ENCODE measurements around the gene HDAC6. TPM values are rescaled to one million over a fixed set of nuclear protein-coding genes. Genes with fewer than 3 reads are reported as not detected.

HDAC6 gene
- total and polyA plus RNA-seq, 2 of the 13 experiments (the other 11 are each of a cell fraction or from before 2014, with no cell fraction given): 80.4 to 93.6 TPM

DNA sequence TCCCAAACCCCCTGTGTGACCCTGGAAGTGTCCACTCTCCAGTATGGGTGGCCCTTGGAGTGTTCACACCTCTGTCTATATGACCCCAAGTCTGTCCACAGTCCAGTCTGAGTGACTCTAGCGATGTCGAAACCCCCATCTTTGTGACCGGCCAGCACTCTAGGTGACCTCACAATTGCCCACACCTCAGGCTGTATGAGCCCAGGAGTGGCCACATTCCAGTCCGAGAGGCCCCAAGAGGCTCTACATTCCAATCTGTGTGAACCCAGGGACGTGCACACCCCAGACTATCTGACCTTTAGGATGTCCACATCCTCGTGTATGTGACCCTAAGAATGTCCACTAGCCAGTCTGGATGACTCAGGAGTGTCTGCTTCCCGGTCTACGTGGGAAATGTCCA lies 47.6 kb upstream of the HDAC6 start (continued):
- 0 out of 4 replicates have a peak, but pooled peaks of 1 of the 2 experiments have one; percentile 12 for TF ChIP-seq EP300 (IDR thresholded peaks at IDR 0.05; ENCODE audit: low read depth in 2 of 2, low read length in 2 of 2)
- no peak for TF ChIP-seq EP300 (CRISPR knock-in tag; IDR thresholded peaks at IDR 0.05; ENCODE audit: borderline replicate concordance)
- no peak for TF ChIP-seq HNRNPUL1 (IDR thresholded peaks at IDR 0.05; ENCODE audit: low read depth, low read length)
- peak; percentile 34; the same call in 1 of the 2 replicates for TF ChIP-seq RXRA (CRISPR knock-in tag; IDR thresholded peaks at IDR 0.05)
- TF ChIP-seq JUNB (CRISPR knock-in tag; IDR thresholded peaks at IDR 0.05; ENCODE audit: borderline replicate concordance): no peak
- no peak for TF ChIP-seq NR2F6 (IDR thresholded peaks at IDR 0.05)
- TF ChIP-seq NR2F6 (CRISPR knock-in tag; IDR thresholded peaks at IDR 0.05): 0 out of 2 replicates have a peak, but pooled peaks have one; percentile 7
- peak; percentile 54 for TF ChIP-seq RARA (CRISPR knock-in tag; IDR thresholded peaks at IDR 0.05)
- 0 out of 2 replicates have a peak, but pooled peaks have one; percentile 27 for TF ChIP-seq ZNF629 (CRISPR knock-in tag; conservative IDR thresholded peaks at IDR 0.05)

DNA sequence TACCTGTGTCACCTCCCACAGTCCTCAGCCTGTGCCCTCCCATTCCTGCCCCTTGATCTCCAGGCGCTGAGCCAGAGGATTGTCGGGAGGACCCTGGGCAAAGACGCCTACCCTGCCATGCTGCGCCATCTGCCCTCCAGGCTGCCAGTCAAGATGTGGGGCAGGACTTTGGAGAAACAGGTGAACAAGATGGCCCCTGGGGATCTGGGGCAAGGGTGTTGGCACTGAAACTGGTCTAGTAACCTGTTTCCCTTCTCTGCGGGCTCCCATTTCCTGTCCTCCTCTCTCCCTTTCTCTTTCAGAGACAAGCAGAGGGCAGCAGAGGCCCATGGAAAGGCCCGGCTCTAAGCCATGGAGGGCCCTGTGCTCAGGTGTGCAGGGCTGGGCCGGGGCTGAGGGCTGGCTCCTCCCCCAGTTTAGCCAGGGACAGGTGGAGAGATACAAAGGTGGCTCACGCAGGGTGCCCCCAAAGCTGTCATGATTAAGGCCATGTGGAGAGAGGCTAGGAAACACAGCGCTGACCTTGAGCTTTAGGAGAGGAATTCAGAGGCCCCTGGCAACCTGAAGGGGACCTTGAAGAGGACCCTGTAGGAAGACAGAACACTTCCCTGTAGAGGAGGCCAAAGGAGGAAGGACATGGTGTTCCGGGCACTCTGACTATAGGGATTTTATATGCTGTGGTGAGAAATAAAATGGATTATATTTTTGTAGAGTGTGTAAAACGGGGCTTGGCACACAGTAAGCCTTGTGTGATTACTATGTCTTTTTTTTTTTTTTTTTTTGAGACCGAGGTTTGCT lies 40.0 kb upstream of the HDAC6 start, which contains the start of gene GLOD5:
TSS of gene GLOD5 (plus strand) at position 74 of the 798 bp plus-strand sequence. CDS start at position 118, 44 bp downstream.
- Histone ChIP-seq H3K4me3 (replicated peaks in 1 of 3; ENCODE audit: insufficient read depth in 1 of 3, low read depth in 2 of 3, low read length in 3 of 3) (peak within 1 kb of the TSS; percentile 35 to 62 (median 59); a peak in 4 of 6 replicates), H2AFZ (ENCODE audit: low read length) (no peak within 1 kb of the TSS), H3K79me2 (ENCODE audit: insufficient read depth, low read length) (no peaks in the 10 kb centered on the region), H3K27ac (ENCODE audit: extremely low read length, insufficient read depth, low read length) (no peak within 1 kb of the TSS), H3K36me3 (replicated peaks in 1 of 2; ENCODE audit: control insufficient read depth in 1 of 2, insufficient read depth in 2 of 2, low read length in 2 of 2) (no peaks in the 10 kb centered on the region), H3K4me2 (ENCODE audit: low read depth, low read length) (peak within 1 kb of the TSS; percentile 83), H4K20me1 (ENCODE audit: insufficient read depth, low read length) (no peaks in the 10 kb centered on the region), H3K9ac (ENCODE audit: insufficient read depth, low read depth, low read length) (peak within 1 kb of the TSS; percentile 54), H3K9me3 (ENCODE audit: low read length) (no peaks in the 10 kb centered on the region), H3K27me3 (ENCODE audit: control insufficient read depth in 1 of 2, insufficient read depth in 2 of 2, low read length in 2 of 2) (no peaks in the 10 kb centered on the region), H3K4me1 (ENCODE audit: insufficient read depth, low read length) (peaks cover 7% of the 10 kb centered on the region; the same call in 1 of the 2 replicates)
- FAIRE-seq: peak; percentile 76
- peak; percentile 99 for ATAC-seq
- 11% methylated on average over 6 of the region's 12 CpGs for WGBS (ENCODE audit: low lambda C conversion rate)
- in situ Hi-C loops (cut with HindIII; ENCODE audit: extremely low pct_ligation_motif_present, low pct_unique_long_range_greater_than_20kb): no loop called here
- peak; percentile 45 for DNase-seq (ENCODE audit: low spot score)
- intact Hi-C loops (cut with micrococcal nuclease; ENCODE audit: unreplicated experiment): loop anchor here (5.0 to 10.0 kb wide), 2 partner anchors 153 to 185 kb away; partner anchors contain the start of genes PIM2 and SLC35A2
- BruUV-seq (replicated peaks): no TSS peak
- CTCF ChIA-PET (ENCODE audit: low intra/inter-chr PET ratio, low total read pairs): interaction anchor here (1.4 kb wide), 1 partner anchor 155 kb away, joined by 5 read pairs; no protein-coding TSS in a partner anchor
- POLR2A ChIA-PET: interaction anchor here (1.0 kb wide), 1 partner anchor 25 kb away, joined by 3 read pairs; no protein-coding TSS in a partner anchor
- TF ChIP-seq ZNF510 (CRISPR knock-in tag; IDR thresholded peaks at IDR 0.05; ENCODE audit: low read depth): no peak
- peak; percentile 26; the same call in 1 of the 2 replicates for TF ChIP-seq DR1 (CRISPR knock-in tag; IDR thresholded peaks at IDR 0.05)
- TF ChIP-seq TFDP2 (CRISPR knock-in tag; IDR thresholded peaks at IDR 0.05): no peak
- no peak for TF ChIP-seq GLI4 (CRISPR knock-in tag; IDR thresholded peaks at IDR 0.05; ENCODE audit: borderline replicate concordance)
- no peak for TF ChIP-seq ZNF562 (CRISPR knock-in tag; IDR thresholded peaks at IDR 0.05; ENCODE audit: borderline replicate concordance)
- TF ChIP-seq TCF7L2 (IDR thresholded peaks at IDR 0.05; ENCODE audit: low read depth, low read length): no peak
- TF ChIP-seq ZNF7 (CRISPR knock-in tag; IDR thresholded peaks at IDR 0.05): no peak
- TF ChIP-seq HNRNPUL1 (IDR thresholded peaks at IDR 0.05; ENCODE audit: low read depth, low read length): no peak
- TF ChIP-seq LCORL (IDR thresholded peaks at IDR 0.05): no peak
- TF ChIP-seq LCORL (CRISPR knock-in tag; IDR thresholded peaks at IDR 0.05): peak; percentile 44; the same call in 1 of the 2 replicates
- TF ChIP-seq GFI1 (CRISPR knock-in tag; IDR thresholded peaks at IDR 0.05; ENCODE audit: borderline replicate concordance): no peak
- no peak for TF ChIP-seq POLR2AphosphoS2 (IDR thresholded peaks at IDR 0.05; ENCODE audit: low read depth, low read length)
- no peak for TF ChIP-seq CBX2 (IDR thresholded peaks at IDR 0.05; ENCODE audit: low read depth, low read length)
- TF ChIP-seq CBX2 (CRISPR knock-in tag; IDR thresholded peaks at IDR 0.05; ENCODE audit: low read depth): no peak
- no peak for TF ChIP-seq HNRNPH1 (optimal IDR thresholded peaks at IDR 0.05; ENCODE audit: low read depth, low read length)
- no peak for TF ChIP-seq JDP2 (CRISPR knock-in tag; IDR thresholded peaks at IDR 0.05; ENCODE audit: borderline replicate concordance)
- 0 out of 2 replicates have a peak, but pooled peaks have one; percentile 22 for TF ChIP-seq PITX1 (CRISPR knock-in tag; IDR thresholded peaks at IDR 0.05)

All from HepG2 (cell line).